HL-60/S4 treated with retinoic acid at 250 ng/mL for 4 days and 3 days (cell line): Measurements from ENCODE around the gene DGKB.
"Not testable (repeated sequence)": the region's sequence is repeated elsewhere in the genome, so short reads cannot be mapped to it uniquely, and the experiment has no call there.

Experiments used
- in situ Hi-C: fragments of 300-500 bp; cut with MboI; formaldehyde crosslinking; loops from 2 replicates; pipeline ENCODE4 v1.7.0; 2022; ENCODE audit warnings: low sequenced_read_pairs

The DGKB gene

GRCh38 chr7:14332155-14332554 lies 570.4 kb downstream of the DGKB start:
- in situ Hi-C loops, result no loop called here

GRCh38 chr7:14324767-14325166 lies 577.8 kb downstream of the DGKB start:
- in situ Hi-C loops, result no loop called here

GRCh38 chr7:14322724-14323123 lies 579.8 kb downstream of the DGKB start:
- in situ Hi-C loops, result no loop called here

GRCh38 chr7:14321947-14322346 lies 580.6 kb downstream of the DGKB start:
- in situ Hi-C loops, result no loop called here

GRCh38 chr7:14309432-14309831 lies 593.1 kb downstream of the DGKB start:
- in situ Hi-C loops, result no loop called here

- in situ Hi-C loops, result no loop called here
Measured at GRCh38 chr7:14305233-14305866, 597.2 kb downstream of the DGKB start.

- in situ Hi-C loops, result no loop called here
Measured at GRCh38 chr7:14303536-14303935, 599.0 kb downstream of the DGKB start.

- in situ Hi-C loops, result no loop called here
Measured at GRCh38 chr7:14294637-14295036, 607.9 kb downstream of the DGKB start.

GRCh38 chr7:14293434-14293833 lies 609.1 kb downstream of the DGKB start:
- in situ Hi-C loops, result no loop called here

GRCh38 chr7:14292737-14293136 lies 609.8 kb downstream of the DGKB start:
- in situ Hi-C loops, result no loop called here

GRCh38 chr7:14289957-14290356 lies 612.6 kb downstream of the DGKB start:
- in situ Hi-C loops, result no loop called here

- in situ Hi-C loops, result no loop called here
Measured at GRCh38 chr7:14288701-14289100, 613.9 kb downstream of the DGKB start.

GRCh38 chr7:14287398-14287797 lies 615.2 kb downstream of the DGKB start:
- in situ Hi-C loops, result no loop called here

- in situ Hi-C loops, result no loop called here
Measured at GRCh38 chr7:14286036-14286435, 616.5 kb downstream of the DGKB start.

- in situ Hi-C loops, result not testable (repeated sequence)
Measured at GRCh38 chr7:14279065-14279871, 623.3 kb downstream of the DGKB start.

- in situ Hi-C loops, result no loop called here
Measured at GRCh38 chr7:14275356-14275755, 627.2 kb downstream of the DGKB start.

- in situ Hi-C loops, result no loop called here
Measured at GRCh38 chr7:14271441-14271840, 631.1 kb downstream of the DGKB start.

GRCh38 chr7:14270099-14270498 lies 632.5 kb downstream of the DGKB start:
- in situ Hi-C loops, result no loop called here

GRCh38 chr7:14260011-14260410 lies 642.5 kb downstream of the DGKB start:
- in situ Hi-C loops, result no loop called here

GRCh38 chr7:14258861-14259260 lies 643.7 kb downstream of the DGKB start:
- in situ Hi-C loops, result no loop called here

GRCh38 chr7:14258441-14258840 lies 644.1 kb downstream of the DGKB start:
- in situ Hi-C loops, result no loop called here

- in situ Hi-C loops, result no loop called here
Measured at GRCh38 chr7:14252458-14252857, 650.1 kb downstream of the DGKB start.
